NCI-H1694 (cell line): ENCODE results near the gene EIF3L.
"Not testable (repeated sequence)": the region's sequence is repeated elsewhere in the genome, so short reads cannot be mapped to it uniquely, and the experiment has no call there.

ENCODE experiments used
- DNase-seq: peaks from one replicate; lab custom pipeline; 2025; lab: John Stamatoyannopoulos, UW

Gene EIF3L

DNA sequence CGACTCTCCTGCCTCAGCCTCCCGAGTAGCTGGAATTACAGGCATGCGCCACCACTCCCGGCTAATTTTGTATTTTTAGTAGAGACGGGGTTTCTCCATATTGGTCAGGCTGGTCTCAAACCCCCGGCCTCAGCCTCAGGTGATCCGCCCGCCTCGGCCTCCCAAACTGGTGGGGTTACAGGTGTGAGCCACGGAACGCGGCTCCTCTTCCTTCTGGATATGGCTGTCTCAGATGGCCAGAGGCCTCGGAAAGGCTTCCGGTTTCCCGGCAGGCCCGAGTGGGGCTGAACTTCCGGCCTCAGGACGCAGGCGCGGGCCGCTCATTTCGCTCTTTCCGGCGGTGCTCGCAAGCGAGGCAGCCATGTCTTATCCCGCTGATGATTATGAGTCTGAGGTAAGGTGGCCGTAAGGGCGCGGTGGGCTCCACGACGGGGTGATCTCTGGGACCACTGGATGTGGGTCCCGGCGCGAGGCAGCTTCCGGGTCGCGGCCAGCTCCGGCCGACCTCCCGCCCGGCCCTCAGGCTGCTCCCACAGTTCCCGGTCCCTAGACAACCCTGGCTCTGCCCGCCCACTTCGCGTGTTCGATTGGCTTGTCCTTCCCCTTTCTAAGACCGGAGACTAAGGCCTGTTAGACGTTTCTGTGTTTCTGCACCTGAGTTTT lies at the start of gene EIF3L:
TSS of gene EIF3L (plus strand) at position 331 of the 663 bp plus-strand sequence. CDS start at position 362, 31 bp downstream.
- peak; percentile 73 for DNase-seq

DNA sequence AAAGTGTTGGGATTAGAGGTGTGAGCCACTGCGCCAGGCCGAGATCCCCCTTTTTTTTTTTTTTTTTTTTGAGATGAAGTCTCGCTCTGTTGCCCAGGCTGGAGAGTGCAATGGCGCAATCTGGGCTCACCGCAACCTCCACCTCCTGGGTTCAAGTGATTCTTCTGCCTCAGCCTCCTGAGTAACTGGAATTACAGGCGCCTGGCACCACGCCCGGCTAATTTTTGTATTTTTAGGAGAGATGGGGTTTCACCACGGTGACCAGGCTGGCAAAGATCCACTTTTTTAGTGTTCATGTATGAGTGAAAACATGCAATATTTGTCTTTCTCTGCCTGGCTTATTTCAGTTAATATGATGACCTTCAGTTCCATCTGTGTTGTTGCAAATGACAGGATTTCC lies 49.2 kb upstream of the EIF3L start:
- not testable (repeated sequence) for DNase-seq

DNA sequence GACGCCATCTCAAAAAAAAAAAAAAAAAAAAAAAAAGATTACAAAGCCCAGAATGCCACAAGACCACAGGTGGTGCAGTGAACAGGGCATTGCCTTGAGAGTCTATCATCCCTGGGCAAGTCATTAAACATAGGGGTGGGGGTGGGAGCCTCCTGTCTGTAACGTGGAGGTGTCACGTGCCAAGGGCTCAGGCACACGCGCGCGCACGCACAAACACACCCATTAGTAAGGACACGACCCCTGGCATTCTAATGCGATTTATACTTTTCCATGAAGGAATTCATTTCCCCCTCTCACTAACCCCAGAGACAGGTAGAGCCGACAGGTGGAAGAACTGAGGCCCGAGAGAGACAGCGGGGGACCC lies 47.3 kb upstream of the EIF3L start:
- DNase-seq, result peak; percentile 12

DNA sequence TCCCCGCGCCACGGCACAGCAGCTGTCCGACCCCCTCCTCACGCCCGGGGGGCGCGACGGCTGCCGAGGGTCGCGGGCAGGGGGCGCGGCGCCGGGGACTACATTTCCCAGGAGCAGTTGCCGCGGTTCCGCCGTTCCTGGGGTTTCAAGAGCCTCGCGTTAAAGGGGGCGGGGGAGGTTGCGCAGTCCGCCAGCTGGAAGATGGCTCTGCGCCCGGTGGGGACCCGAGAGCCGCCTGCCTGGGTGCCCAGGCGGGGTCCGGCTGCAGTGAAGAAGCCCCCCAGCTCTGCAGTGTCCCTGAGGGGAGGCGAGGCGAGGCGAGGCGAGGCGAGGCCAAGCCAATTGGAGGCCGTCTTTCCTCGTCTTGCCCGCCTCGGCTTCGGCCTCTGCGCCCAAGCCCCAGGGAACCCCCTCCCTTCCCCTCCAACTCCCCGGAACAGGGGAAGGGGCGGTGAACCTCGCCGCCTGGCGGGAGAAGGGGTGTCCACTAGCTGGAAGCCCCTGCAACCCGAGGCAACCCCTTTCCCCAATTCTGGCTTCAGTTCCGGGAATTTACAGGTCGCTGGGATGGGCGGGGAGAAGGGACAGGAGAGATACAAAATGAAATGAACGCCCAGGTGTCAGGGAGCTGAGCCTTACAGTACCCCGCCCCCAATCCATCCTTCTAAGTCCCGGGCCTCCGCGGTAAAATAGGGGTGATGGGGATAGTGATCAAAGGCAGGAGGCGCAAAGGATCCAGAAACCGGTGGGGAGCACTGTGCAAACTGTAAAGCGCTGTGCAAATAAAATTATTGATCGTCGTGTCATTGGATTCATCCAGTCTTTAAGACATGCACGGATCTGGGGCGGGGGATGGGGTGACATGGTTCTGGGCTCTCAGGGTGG lies 46.7 kb upstream of the EIF3L start:
- DNase-seq, result peak; percentile 16

DNA sequence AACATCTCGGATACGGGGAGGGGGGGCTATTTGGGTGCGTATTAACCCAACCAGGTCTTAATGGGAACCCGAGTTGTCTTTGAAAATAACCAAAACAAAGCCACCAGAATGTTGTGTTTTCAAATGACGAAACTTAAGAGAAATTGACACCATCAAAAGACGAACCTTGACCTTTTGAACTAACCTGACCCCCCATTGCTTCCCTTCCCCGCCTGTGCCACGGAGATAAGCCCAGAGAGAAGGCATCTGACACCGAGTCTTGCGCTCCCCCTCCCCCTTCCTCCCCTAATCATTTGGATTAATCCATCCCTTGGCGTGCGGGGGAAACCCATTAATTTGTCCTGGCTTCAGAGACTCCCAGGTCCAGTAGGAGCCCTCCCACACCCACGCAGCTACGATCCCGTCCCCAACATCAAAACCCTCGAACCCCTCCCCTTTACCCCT lies 46.0 kb upstream of the EIF3L start:
- DNase-seq, result no peak

DNA sequence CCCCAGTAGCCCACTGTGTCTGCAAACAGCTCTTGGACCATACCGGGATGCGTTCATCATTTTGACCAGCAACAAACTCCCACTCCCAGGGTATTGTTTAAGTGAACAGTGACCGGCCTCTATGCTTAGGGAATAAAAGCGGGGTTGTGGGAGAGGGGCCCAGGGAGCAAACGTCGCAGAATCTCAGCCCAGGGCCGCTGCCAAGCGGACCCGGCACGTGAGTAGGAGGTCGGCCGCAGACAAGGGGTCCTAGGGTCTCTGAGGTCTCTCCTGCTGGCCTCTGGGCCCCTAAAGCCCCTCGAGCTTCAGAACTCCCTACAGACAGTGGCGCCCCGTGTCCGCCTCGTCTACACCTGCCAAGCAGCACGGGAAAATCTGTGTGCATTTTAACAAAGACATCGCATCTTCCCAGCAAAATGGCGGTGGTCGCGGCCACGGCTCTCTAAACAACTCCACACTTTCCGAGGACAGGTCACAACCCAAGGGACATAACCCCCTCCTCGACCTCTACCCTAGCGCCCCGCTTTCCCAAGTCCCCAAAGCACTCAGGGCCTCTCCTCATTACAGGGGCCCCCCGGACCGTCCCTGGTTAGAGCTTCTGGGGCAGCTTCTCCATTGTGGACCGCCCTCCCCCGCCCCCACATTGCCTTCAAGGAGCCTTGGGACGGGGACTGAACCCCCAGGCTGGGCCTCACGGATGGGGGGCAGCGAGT lies 45.4 kb upstream of the EIF3L start:
- DNase-seq, result no peak

DNA sequence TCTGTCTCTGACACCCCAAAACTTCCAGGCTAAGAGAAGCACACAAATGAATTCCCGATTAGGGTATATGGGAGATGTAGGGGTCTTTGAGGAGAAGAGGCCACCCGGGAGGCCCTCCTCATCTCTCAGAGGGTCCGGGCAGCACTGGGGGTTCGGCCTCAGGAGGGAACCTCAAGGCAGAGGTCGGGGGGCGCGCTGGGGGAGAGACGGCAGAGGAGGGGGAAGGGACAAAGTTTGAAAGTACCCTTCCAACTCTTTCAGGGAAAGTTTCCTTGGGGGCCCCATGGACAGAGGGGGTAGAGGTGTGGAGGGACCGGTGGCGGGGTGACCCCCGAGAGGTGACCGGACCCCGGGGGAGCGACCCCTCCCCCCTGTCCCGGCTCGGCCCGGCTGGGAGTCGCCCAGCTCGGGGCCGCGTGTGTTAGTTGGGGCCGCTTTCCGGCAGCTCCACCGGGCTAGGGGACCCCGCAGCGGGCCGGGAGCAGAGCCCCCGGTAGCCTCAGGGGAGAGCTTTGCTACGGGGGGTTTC lies 44.8 kb upstream of the EIF3L start:
- DNase-seq, result no peak

DNA sequence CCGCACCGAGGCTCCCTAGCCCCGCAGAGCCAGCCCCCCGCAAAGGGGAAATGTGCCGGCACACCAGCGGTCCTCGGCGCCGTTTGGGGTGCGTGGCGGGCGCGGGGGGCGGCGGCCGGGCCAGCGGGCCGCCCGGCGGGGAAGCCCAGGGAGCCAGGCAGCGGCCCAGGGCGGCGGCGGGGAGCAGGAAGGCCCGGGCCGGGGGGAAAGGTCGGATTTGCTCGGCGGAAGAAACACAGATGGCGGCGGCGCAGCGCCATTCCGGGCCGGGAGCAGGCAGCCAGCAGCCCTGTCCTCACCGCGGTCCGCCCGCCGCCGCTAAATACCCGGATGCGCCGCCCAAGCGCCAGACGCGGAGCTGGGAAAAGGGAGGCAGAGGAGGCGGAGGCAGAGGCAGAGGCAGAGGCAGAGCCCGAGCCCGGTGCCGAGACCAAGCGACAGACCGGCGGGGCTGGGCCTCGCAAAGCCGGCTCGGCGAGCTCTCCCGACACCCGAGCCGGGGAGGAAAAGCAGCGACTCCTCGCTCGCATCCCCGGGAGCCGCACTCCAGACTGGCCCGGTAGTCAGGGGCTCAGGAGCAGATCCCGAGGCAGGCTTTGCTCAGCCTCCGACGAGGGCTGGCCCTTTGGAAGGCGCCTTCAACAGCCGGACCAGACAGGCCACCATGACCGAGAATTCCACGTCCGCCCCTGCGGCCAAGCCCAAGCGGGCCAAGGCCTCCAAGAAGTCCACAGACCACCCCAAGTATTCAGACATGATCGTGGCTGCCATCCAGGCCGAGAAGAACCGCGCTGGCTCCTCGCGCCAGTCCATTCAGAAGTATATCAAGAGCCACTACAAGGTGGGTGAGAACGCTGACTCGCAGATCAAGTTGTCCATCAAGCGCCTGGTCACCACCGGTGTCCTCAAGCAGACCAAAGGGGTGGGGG lies 44.1 kb upstream of the EIF3L start:
- DNase-seq, result peak; percentile 62

DNA sequence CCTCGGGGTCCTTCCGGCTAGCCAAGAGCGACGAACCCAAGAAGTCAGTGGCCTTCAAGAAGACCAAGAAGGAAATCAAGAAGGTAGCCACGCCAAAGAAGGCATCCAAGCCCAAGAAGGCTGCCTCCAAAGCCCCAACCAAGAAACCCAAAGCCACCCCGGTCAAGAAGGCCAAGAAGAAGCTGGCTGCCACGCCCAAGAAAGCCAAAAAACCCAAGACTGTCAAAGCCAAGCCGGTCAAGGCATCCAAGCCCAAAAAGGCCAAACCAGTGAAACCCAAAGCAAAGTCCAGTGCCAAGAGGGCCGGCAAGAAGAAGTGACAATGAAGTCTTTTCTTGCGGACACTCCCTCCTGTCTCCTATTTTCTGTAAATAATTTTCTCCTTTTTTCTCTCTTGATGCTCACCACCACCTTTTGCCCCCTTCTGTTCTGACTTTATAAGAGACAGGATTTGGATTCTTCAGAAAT lies 43.4 kb upstream of the EIF3L start:
- DNase-seq, result no peak

DNA sequence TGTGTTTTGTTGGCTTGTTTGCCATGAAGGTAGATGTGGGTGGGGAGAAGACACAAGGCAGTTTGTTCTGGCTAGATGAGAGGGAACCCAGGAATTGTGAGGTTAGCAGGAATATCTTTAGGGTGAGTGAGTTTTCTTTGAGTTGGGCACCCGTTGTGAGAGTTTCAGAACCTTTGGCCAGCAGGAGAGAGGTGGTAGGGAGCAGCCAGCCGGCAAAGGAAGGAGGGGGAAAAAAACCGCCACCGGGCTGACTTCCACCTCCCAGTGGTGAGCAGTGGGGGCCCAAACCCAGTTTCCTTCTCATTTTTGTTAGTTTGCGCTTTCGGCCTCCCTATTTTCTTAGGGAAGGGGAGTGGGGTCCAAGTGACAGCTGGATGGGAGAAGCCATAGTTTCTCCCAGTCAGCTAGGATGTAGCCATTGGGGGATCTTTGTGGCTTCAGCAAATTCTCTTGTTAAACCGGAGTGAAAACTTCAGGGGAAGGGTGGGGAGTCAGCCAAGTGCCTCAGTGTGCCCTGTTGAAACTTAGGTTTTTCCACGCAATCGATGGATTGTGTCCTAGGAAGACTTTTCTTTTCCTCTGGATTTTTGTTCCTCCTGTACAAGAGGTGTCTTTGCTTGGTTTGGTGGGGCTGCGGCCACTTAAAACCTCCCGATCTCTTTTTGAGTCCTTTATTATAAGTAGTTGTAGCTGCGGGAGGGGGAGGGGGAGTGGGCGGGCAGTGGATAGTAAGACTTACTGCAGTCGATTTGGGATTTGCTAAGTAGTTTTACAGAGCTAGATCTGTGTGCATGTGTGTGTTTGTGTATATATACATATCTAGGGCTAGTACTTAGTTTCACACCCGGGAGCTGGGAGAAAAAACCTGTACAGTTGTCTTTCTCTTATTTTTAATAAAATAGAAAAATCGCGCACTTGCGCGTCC lies 42.5 kb upstream of the EIF3L start:
- DNase-seq, result no peak

DNA sequence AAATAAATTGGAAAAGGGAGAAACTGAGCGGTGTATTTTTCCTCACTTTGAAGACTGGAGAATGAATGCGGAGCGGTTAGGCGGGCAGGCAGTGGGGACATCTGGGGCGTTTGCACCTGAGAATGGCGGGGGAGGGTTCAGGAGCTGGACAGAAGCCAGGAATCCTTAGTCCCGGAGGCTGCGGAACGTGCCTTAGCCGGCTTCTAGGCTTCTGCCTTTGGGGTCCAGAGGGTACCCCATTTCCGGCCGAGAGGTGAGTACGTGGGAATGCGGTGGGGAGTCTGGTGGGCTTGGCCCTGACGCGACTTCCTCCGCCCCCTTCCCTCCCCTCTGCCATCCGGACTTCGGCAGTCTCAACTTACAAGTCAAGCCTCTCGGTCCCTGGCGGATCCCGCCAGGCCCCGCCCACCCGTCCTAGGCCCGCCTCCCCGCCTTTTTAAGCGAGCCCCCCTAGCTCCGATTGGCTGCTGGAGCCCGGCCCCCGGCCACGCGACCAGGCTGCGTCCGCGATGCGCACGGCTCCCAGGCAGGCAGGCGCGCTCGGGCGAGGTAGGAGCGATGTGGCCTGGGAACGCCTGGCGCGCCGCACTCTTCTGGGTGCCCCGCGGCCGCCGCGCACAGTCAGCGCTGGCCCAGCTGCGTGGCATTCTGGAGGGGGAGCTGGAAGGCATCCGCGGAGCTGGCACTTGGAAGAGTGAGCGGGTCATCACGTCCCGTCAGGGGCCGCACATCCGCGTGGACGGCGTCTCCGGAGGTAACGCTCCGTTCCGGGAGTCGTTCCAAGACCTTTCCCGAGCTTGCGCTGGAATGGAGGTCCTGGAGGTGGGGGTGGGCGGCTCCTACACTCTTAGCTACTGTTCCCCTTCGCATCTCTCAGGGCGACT lies 41.6 kb upstream of the EIF3L start, which contains the start of gene GCAT:
TSS of gene GCAT (plus strand) at position 525 of the 884 bp plus-strand sequence. CDS start at position 559, 34 bp downstream.
- peak; percentile 78 for DNase-seq

DNA sequence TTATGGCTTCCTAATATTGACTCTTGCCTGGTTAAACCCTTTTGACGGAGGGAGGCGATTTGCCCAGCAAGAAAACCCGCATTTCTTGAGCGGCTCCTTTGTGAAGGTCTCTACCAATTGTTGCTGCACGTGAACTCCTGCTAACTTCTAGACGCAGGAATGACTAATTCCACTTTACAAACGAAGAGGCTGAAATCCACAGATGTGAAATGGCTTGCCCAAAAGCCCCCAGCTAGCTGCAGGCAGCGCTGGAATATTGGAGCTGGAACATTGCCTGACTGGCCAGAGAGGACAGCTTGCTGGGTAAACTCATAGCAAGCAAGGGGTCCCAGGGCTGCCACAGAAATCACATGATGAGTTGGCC lies 40.9 kb upstream of the EIF3L start:
- DNase-seq, result no peak

DNA sequence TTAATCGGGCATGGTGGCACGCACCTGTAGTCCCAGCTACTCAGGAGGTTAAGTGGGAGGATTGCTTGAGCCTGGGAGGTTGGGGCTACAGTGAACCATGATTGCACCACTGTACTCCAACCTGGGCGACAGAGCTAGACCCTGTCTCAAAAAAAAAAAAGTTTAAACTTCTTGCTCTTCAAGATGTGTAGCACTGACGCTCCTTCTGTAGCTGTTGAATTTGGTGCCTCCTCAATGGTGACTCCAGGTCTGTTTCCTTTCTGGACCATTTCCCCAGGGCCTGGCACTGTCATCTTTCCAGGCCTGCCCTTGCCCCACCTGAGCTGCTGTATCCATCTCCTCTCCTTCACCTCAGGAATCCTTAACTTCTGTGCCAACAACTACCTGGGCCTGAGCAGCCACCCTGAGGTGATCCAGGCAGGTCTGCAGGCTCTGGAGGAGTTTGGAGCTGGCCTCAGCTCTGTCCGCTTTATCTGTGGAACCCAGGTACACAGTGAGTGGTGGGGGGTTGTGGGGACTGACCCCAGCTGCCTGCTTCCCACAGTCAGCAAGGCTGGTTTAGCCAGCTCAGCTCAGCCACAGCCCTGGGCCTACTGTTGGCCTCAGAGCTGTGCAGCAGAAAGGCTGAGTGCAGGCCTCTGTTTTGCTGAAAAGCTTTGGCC lies 39.4 kb upstream of the EIF3L start:
- DNase-seq, result no peak

DNA sequence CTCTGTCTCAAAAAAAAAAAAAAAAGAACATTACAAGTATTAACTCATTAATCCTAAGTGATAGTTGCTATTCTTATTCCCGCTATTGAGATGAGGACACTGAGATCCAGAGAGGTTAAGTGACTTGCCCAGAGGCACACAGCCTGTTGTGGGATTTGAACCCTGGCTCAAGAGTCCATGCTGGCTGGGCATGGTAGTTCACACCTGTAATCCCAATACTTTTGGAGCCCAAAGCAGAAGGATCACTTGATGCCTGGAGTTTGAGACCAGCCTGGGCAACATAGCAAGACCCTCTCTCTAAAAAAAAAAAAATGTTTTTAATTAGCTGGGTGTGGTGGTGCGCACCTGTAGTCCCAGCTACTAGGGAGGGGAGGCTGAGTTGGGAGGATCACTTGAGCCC lies 37.4 kb upstream of the EIF3L start:
- no peak for DNase-seq

DNA sequence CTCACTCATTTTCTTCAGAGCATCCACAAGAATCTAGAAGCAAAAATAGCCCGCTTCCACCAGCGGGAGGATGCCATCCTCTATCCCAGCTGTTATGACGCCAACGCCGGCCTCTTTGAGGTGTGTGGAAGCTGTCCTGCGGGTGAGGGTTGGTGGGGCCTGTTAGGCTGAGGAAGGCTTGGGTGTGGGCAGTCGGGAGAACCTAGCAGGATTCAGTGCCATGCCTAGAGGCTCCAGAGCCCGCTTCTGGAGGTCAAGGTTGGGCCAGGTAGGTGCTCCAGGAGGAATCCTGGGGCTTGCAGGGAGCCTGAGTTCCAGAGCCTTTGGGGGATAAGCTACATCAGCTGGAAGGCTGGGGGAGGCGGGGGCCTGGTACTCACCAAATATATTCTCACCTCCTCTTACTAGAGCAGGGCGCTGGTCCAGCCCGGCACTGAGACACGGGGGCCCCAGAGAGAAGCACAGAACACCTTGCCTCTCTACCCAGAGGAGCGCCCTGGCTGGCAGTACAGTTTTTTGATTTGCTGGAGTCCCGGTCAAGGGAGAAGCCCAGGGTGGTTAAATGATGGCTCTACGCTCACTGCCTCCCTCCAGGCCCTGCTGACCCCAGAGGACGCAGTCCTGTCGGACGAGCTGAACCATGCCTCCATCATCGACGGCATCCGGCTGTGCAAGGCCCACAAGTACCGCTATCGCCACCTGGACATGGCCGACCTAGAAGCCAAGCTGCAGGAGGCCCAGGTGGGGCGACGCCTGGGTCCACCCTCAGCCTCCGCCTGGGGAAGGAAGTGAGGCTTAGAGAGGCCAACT lies 36.1 kb upstream of the EIF3L start:
- DNase-seq, result no peak

DNA sequence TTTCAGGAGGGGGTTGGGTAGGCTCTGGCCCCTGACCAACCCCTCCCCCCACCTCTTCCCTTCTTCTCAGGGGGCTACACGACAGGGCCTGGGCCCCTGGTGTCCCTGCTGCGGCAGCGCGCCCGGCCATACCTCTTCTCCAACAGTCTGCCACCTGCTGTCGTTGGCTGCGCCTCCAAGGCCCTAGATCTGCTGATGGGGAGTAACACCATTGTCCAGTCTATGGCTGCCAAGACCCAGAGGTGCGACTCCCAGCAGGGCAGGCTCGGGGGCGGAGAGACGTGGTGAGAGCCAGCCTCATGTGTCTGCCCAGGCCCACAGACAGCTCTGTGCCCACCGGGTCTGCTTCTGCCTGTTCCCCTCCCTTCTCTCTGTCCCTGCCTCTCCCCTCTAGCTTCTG lies 33.6 kb upstream of the EIF3L start:
- no peak for DNase-seq

DNA sequence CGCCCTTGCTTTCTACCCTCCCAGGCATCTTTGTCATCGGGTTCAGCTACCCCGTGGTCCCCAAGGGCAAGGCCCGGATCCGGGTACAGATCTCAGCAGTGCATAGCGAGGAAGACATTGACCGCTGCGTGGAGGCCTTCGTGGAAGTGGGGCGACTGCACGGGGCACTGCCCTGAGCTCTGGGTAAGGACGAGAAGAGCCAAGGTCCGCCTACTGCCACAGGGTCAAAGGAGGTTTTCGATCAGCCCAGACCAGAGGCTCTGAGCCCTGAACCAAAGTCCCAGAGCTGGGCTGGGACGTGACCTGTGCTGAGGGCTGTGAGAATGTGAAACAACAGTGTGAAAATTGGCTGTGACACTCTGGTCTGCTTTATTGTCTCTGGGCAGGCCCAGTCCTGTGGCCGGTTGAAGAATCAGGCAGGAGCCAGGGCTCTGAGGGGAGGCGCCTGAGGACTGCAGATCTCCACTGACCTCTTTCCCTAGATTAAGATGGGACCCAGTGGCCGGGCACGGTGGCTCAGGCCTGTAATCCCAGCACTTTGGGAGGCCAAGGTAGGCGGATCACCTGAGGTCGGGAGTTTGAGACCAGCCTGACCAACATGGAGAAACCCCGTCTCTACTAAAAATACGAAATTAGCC lies 32.6 kb upstream of the EIF3L start:
- no peak for DNase-seq
